Cardiac muscle cell (in vitro differentiated cells and primary cell): ENCODE measurements around the gene PNMT. TPM values are rescaled to one million over a fixed set of nuclear protein-coding genes. Genes with fewer than 3 reads are reported as not detected.

Experiments used
- DNase-seq, 2 donors: peaks; one replicate each; pipeline versions ENCODE4 v3.0.0 to v3.0.0-alpha.2; 2010 to 2017; ENCODE audit warnings: low read depth in 1 of 2, low spot score in 1 of 2
- H3K27ac ChIP-seq: fragments of 200-600 bp; sonication (generic); 2 replicates; pipeline ENCODE4 v1.5.1; 2016
- H3K27me3 ChIP-seq: fragments of 200-600 bp; sonication (generic); 2 replicates; pipeline ENCODE4 v1.6.0; 2016; ENCODE audit warnings: control low read depth
- H3K36me3 ChIP-seq: fragments of 200-600 bp; sonication (generic); 2 replicates; pipeline ENCODE4 v1.5.1; 2016; ENCODE audit warnings: control low read depth
- H3K4me1 ChIP-seq: fragments of 200-600 bp; sonication (generic); 2 replicates; pipeline ENCODE4 v1.8.1; 2017; ENCODE audit warnings: low read depth, mild to moderate bottlenecking, mixed run types
- H3K4me3 ChIP-seq: fragments of 200-600 bp; sonication (generic); 2 replicates; pipeline ENCODE4 v1.5.1; 2016; ENCODE audit warnings: mild to moderate bottlenecking
- H3K9me3 ChIP-seq: fragments of 200-600 bp; sonication (generic); 2 replicates; pipeline ENCODE4 v1.5.1; 2017; ENCODE audit warnings: low read depth, mild to moderate bottlenecking, control low read depth
- polyA plus RNA-seq: library from polyadenylated mRNA; unstranded; fragments of >200 nt; fragmentation: Nextera tagmentation; extraction: Ambion mirVana; gene quantifications from 2 replicates; pipeline ENCODE4 v1.2.1, GENCODE V29; 2016
- total RNA-seq: library from RNA; depleted of rRNA; stranded (reverse); fragments of >200 nt; gene quantifications from 2 replicates; pipeline ENCODE4 v1.2.3, GENCODE V29; 2016
- TF ChIP-seq, protein P1 (sequence below): IDR thresholded peaks from 2 replicates; pipeline ENCODE4 v1.5.1; 2012; ENCODE audit warnings: low read depth, mild to moderate bottlenecking, low read length

The PNMT gene
- total and polyA plus RNA-seq, 2 experiments from 2014 or later: 14.7 to 27.2 TPM

DNA sequence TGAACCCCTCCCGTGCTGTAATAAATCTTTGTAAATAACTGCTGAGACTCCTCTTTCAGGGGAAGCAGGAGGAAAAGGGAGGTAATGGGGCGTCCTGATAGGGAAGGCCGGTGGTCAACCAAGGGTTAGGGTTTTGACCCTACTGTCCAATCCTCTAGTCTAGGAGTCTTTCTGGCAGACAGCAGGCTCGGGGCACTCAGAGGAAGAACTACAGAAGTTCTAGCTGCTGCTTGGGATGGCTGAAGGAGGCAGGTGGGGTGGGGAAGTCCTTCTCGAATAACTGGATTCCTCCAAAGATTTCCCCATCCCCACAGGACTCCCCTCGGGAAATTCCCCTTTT, 31.7 kb upstream of the PNMT start:
- Histone ChIP-seq H3K27ac (peak overlapping the region; percentile 80), H3K4me1 (peaks cover 21% of the 10 kb centered on the region), H3K9me3 (no peaks in the 10 kb centered on the region), H3K4me3 (peak overlapping the region; percentile 69), H3K36me3 (no peaks in the 10 kb centered on the region), H3K27me3 (no peaks in the 10 kb centered on the region)
- TF ChIP-seq, protein P1, sequence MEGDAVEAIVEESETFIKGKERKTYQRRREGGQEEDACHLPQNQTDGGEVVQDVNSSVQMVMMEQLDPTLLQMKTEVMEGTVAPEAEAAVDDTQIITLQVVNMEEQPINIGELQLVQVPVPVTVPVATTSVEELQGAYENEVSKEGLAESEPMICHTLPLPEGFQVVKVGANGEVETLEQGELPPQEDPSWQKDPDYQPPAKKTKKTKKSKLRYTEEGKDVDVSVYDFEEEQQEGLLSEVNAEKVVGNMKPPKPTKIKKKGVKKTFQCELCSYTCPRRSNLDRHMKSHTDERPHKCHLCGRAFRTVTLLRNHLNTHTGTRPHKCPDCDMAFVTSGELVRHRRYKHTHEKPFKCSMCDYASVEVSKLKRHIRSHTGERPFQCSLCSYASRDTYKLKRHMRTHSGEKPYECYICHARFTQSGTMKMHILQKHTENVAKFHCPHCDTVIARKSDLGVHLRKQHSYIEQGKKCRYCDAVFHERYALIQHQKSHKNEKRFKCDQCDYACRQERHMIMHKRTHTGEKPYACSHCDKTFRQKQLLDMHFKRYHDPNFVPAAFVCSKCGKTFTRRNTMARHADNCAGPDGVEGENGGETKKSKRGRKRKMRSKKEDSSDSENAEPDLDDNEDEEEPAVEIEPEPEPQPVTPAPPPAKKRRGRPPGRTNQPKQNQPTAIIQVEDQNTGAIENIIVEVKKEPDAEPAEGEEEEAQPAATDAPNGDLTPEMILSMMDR: no peak
- DNase-seq: no peak

DNA sequence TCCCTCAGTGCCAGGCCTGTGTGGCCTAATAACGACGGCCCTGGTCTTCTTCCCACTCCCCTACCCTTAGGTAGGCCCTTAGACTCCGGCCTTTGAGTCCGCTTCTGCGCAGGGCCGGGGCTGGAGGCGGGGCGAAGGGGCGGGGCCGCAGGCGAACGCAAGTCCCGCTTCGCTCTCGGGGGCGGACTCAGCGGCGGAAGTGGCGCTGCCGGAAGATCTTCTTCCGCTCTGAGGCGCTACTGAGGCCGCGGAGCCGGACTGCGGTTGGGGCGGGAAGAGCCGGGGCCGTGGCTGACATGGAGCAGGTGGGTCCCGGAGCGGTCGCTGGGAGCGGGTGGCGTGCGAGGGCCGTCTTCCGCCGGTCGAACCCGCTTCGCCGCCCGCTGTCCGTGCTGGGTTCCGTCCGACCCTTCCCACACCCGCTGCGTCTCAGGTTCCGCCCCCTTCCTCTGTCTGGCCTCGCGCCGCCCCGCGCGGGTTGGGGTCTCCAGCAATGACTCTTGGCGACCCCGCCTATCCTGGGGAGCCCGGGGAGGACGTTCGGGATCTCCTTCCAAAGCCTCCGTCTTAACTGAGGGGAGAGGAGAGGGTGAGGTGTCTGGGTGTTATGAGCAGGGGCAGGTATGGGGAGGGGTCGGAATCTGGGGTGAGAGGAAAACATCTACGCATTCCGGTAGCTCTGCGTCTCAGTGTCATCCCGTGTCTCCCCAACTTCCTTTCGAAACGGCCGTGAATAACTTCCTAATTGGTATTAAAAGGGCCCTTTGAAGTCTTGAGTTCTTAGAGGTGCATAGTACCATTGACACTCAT, 31.1 kb upstream of the PNMT start, which contains the start of gene STARD3:
Gene STARD3, plus strand, starts transcription at position 218 of the 810 bp plus-strand sequence. CDS start 16,388 bp downstream, outside the sequence.
- Histone ChIP-seq H3K27me3 (no peaks in the 10 kb centered on the region), H3K36me3 (no peaks in the 10 kb centered on the region), H3K4me3 (peak within 1 kb of the TSS; percentile 69), H3K4me1 (peaks cover 27% of the 10 kb centered on the region), H3K9me3 (no peaks in the 10 kb centered on the region), H3K27ac (peak within 1 kb of the TSS; percentile 80)
- TF ChIP-seq, protein P1: no peak
- peak; percentile 91 to 93 for DNase-seq

DNA sequence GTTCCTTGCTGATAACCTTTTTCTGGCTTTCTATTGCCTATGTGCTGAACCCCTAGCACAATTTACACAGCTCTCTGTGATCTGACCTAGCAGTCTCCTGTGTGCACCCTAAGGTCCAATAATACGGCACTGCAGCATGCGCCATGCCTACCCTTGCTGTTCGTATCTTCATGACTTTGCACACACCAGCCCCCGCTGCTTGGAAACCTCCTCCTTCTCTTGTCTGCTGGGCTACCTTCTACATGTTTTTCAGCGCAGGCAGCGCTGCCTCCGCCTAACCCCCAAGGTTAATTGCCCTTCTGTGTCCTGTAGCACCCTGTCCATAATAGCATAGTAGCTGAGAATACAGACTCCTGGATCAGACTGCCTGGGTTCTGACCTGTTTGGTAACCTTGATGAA, 29.9 kb upstream of the PNMT start:
- TF ChIP-seq, protein P1: no peak
- Histone ChIP-seq H3K27me3 (no peaks in the 10 kb centered on the region), H3K36me3 (no peaks in the 10 kb centered on the region), H3K9me3 (no peaks in the 10 kb centered on the region), H3K4me3 (no peak overlapping the region), H3K27ac (no peak overlapping the region), H3K4me1 (peaks cover 38% of the 10 kb centered on the region)
- DNase-seq: no peak

DNA sequence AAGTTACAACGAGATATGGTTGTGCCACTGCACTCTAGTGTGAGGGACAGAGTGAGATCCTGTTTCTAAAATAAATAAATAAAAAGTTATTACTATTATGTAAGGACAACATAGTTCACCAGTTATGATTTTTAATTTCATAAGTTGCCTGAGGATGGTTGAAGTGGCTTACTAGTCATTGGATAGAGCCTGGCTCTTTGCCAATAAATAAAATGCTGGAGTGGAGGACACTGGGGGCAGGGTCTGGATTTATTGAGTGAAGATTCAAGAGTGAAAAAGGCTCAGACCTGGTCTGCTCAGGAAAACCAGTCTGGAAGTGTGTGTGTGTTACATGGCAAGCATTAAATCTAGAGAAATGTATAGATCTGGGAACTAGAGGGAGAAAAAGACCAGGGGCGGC, 29.2 kb upstream of the PNMT start:
- Histone ChIP-seq H3K27me3 (no peaks in the 10 kb centered on the region), H3K4me3 (no peak overlapping the region), H3K27ac (no peak overlapping the region), H3K4me1 (peaks cover 39% of the 10 kb centered on the region), H3K9me3 (no peaks in the 10 kb centered on the region), H3K36me3 (no peaks in the 10 kb centered on the region)
- TF ChIP-seq, protein P1: no peak
- no peak for DNase-seq

DNA sequence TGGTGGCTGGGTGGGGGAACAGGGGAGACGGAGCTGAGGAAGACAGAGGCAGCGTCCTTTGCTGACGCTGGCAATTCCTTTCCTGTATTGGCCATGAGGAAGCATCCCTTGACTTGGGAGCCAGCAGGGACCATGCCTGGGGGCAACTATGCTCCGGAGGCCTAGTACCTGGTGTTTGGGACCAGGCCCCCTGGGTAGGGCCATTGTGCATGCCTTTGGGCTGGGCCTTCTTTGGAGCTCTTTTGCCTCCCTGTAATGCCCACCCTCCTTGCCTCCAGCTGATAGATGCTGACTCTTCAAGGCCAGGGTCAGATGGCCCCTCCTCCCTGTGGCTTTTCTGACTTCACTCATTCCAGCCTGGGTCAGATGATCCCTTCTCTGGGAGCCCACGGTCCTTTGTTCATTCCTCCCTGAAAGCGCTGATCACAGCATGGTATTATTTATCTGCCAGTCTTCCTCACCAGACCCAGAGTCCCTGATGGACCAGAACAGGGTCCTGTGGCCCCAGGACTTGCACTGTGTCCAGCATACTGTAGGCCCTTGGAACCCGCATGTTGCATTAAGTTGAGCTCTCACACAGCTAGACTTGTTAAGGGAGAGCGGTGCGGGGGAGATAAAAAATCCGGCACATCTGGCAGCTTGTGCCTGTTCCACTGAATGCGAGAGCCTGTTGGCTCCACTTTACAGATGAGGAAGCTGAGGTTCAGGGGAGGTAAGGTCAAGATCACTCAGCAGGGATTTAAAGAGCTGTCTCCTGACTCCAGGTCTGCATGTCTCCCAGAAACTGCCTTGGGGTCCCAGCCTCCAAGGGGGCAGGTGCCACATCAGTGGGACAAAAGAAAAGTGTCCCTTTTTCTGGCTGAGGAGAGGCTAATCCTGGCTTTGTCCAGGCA, 28.4 kb upstream of the PNMT start:
- TF ChIP-seq, protein P1: no peak
- no peak overlapping the region for H3K27ac ChIP-seq
- no peaks in the 10 kb centered on the region for H3K9me3 ChIP-seq
- DNase-seq: no peak
- H3K36me3 ChIP-seq: no peaks in the 10 kb centered on the region
- H3K27me3 ChIP-seq: no peaks in the 10 kb centered on the region
- peaks cover 46% of the 10 kb centered on the region for H3K4me1 ChIP-seq
- H3K4me3 ChIP-seq: no peak overlapping the region
